MCF 10A (cell line): ENCODE data around the gene UBR4. TPM values are rescaled to one million over a fixed set of nuclear protein-coding genes. Genes with fewer than 3 reads are reported as not detected.

Experiments used
- BruUV-seq: library from RNA; stranded (reverse); fragments of 400-500 nt; replicated peaks from 2 replicates; lab custom pipeline; 2021; lab: Mats Ljungman, UMichigan
- CTCF ChIA-PET: fragments of 300-600 bp; sonication (Branson Sonifier 250); formaldehyde crosslinking; extraction: SDS; loops from one replicate; lab custom pipeline; 2021; ENCODE audit warnings: antibody characterized with exemption, inconsistent platforms; lab: Yijun Ruan, JAX
- POLR2A ChIA-PET: fragments of 300-600, 350-650 bp; sonication (Branson Sonifier 250); formaldehyde crosslinking; extraction: SDS; loops from one replicate; lab custom pipeline; 2020; ENCODE audit warnings: antibody characterized with exemption, inconsistent platforms; lab: Yijun Ruan, JAX
- DNase-seq: peaks from one replicate; pipeline ENCODE4 v3.0.0-alpha.2; 2018; ENCODE audit not compliant: unreplicated experiment
- H3K27ac Mint-ChIP-seq: one replicate; pipeline ENCODE4 v1.8.0; 2022; ENCODE audit warnings: mild to moderate bottlenecking, low read depth, mixed read lengths; ENCODE audit not compliant: unreplicated experiment
- H3K27me3 Mint-ChIP-seq: one replicate; pipeline ENCODE4 v1.8.0; 2022; ENCODE audit warnings: mixed read lengths; ENCODE audit not compliant: insufficient read depth, unreplicated experiment
- H3K36me3 Mint-ChIP-seq: one replicate; pipeline ENCODE4 v1.8.0; 2022; ENCODE audit warnings: mild to moderate bottlenecking, moderate library complexity, mixed read lengths; ENCODE audit not compliant: insufficient read depth, unreplicated experiment
- H3K4me1 Mint-ChIP-seq: one replicate; pipeline ENCODE4 v1.8.0; 2022; ENCODE audit warnings: mixed read lengths; ENCODE audit not compliant: insufficient read depth, unreplicated experiment
- H3K4me3 Mint-ChIP-seq: one replicate; pipeline ENCODE4 v1.8.0; 2022; ENCODE audit warnings: mild to moderate bottlenecking, moderate library complexity, mixed read lengths; ENCODE audit not compliant: unreplicated experiment
- H3K9me3 Mint-ChIP-seq: one replicate; pipeline ENCODE4 v1.8.0; 2022; ENCODE audit warnings: mixed read lengths; ENCODE audit not compliant: unreplicated experiment
- intact Hi-C: fragments of 100-400 bp; cut with micrococcal nuclease; formaldehyde crosslinking; loops from 2 replicates; pipeline ENCODE4 v1.14.1; 2022
- total RNA-seq: library from RNA; stranded (reverse); gene quantifications from 2 replicates; pipeline ENCODE4 v1.2.3, GENCODE V29; 2022
- TF ChIP-seq, protein P1 (sequence below): fragments of 200-600 bp; IDR thresholded peaks from one replicate; pipeline ENCODE4 v1.8.0; 2022; ENCODE audit warnings: antibody characterized with exemption, mild to moderate bottlenecking; ENCODE audit not compliant: unreplicated experiment

The UBR4 gene
- total RNA-seq, 1 experiment from 2014 or later: 154 TPM

- CTCF ChIA-PET: interaction anchor here (0.6 kb wide), 1 partner anchor 42 kb away, joined by 3 read pairs; no protein-coding TSS in a partner anchor
- Mint-ChIP-seq H3K27ac (peak overlapping the region; percentile 70), H3K36me3 (no peaks in the 10 kb centered on the region), H3K4me1 (peaks cover 17% of the 10 kb centered on the region), H3K9me3 (no peaks in the 10 kb centered on the region), H3K27me3 (no peaks in the 10 kb centered on the region), H3K4me3 (peak overlapping the region; percentile 26)
- POLR2A ChIA-PET: interaction anchor here (0.6 to 1.6 kb wide), 5 partner anchors 21 to 111 kb away, joined by 3 to 5 read pairs (median 4); no protein-coding TSS in a partner anchor
- DNase-seq: no peak
- BruUV-seq: no TSS peak
- TF ChIP-seq, protein P1, sequence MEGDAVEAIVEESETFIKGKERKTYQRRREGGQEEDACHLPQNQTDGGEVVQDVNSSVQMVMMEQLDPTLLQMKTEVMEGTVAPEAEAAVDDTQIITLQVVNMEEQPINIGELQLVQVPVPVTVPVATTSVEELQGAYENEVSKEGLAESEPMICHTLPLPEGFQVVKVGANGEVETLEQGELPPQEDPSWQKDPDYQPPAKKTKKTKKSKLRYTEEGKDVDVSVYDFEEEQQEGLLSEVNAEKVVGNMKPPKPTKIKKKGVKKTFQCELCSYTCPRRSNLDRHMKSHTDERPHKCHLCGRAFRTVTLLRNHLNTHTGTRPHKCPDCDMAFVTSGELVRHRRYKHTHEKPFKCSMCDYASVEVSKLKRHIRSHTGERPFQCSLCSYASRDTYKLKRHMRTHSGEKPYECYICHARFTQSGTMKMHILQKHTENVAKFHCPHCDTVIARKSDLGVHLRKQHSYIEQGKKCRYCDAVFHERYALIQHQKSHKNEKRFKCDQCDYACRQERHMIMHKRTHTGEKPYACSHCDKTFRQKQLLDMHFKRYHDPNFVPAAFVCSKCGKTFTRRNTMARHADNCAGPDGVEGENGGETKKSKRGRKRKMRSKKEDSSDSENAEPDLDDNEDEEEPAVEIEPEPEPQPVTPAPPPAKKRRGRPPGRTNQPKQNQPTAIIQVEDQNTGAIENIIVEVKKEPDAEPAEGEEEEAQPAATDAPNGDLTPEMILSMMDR: no peak
- intact Hi-C loops: no loop called here
Observed at GRCh38 chr1:19032701-19033514, 177.2 kb downstream of the UBR4 start.

GRCh38 chr1:19032413-19032695 lies 177.7 kb downstream of the UBR4 start:
- CTCF ChIA-PET: interaction anchor here (0.6 kb wide), 1 partner anchor 41 kb away, joined by 3 read pairs; no protein-coding TSS in a partner anchor
- H3K4me1 Mint-ChIP-seq: peaks cover 17% of the 10 kb centered on the region
- intact Hi-C loops: no loop called here
- H3K27ac Mint-ChIP-seq: no peak overlapping the region
- no peaks in the 10 kb centered on the region for H3K27me3 Mint-ChIP-seq
- no peak overlapping the region for H3K4me3 Mint-ChIP-seq
- TF ChIP-seq, protein P1: no peak
- H3K9me3 Mint-ChIP-seq: no peaks in the 10 kb centered on the region
- H3K36me3 Mint-ChIP-seq: no peaks in the 10 kb centered on the region
- POLR2A ChIA-PET: no interaction called here
- BruUV-seq: no TSS peak
- no peak for DNase-seq

DNA sequence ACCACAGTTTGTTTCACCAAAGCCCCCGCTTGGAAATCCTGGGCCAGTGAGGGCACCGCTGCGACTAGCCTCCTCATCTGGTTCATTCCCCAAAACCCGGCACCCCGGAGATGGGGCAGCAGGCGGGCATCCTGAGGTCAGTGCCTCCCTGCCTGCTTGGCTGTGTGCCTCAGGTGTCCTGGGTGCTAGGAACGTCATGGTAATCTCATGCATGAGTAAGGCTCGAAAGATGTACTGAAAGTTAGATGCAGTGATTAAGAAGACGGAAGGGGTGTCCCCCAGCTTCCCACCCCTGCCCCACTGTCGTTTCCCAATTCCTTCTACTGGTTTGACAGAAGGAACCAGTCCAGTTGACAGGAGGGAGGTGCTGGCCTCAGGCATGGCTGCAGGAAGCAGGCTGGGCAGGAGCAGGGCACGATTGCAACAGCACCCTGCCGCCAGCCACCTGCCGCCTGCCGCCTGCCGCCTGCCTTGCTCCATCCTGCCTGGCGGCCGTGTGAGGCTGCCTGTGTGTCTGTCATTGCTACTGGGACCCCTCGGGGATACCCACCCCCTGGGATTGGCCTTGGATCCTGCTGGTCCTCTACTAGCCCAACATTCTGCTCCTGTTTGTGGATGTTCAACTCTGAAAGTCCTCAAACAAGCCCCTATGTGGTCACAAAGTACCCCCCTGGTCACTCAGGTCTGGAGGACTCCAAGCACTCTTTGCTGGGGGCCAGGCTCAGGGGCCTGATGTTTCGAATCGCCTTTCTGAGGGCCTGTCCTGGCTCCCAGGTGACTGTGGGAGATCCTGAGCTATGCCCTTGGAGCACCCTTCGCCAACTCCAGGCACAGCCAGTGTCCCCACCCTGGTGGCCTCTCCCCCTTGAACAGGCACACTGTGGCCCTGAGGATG lies 180.6 kb downstream of the UBR4 start:
- intact Hi-C loops: no loop called here
- Mint-ChIP-seq H3K4me1 (peaks cover 17% of the 10 kb centered on the region), H3K27me3 (no peaks in the 10 kb centered on the region), H3K4me3 (no peak overlapping the region), H3K9me3 (no peaks in the 10 kb centered on the region), H3K36me3 (no peaks in the 10 kb centered on the region), H3K27ac (no peak overlapping the region)
- BruUV-seq: no TSS peak
- DNase-seq: peak; percentile 71
- TF ChIP-seq, protein P1: no peak
- POLR2A ChIA-PET: interaction anchor here (0.7 to 1.3 kb wide), 5 partner anchors 19 to 80 kb away, joined by 3 to 5 read pairs (median 4); no protein-coding TSS in a partner anchor
- CTCF ChIA-PET: interaction anchor here (0.6 to 0.8 kb wide), 3 partner anchors 10 to 124 kb away, joined by 3 read pairs; no protein-coding TSS in a partner anchor
